Fibroblast of villous mesenchyme (primary cell): Measurements from ENCODE around the gene AGAP3. TPM values are rescaled to one million over a fixed set of nuclear protein-coding genes. Genes with fewer than 3 reads are reported as not detected.

Experiments
- DNase-seq: peaks from one replicate; pipeline ENCODE4 v3.0.0-alpha.2; 2010; ENCODE audit warnings: low read depth
- H3K4me3 ChIP-seq: 2 replicates; pipeline ENCODE4 v1.5.1; 2011; ENCODE audit warnings: low read depth, mild to moderate bottlenecking, low read length
- total RNA-seq: library from RNA; depleted of rRNA; stranded (reverse); fragments of >200 nt; gene quantifications from 2 replicates; pipeline ENCODE4 v1.2.3, GENCODE V29; 2012
- TF ChIP-seq, protein P1 (sequence below): IDR thresholded peaks from 2 replicates; pipeline ENCODE4 v1.5.1; 2012; ENCODE audit warnings: low read depth, mild to moderate bottlenecking, low read length; ENCODE audit not compliant: insufficient read depth

AGAP3 gene
- total RNA-seq, 1 donor: 59.2 TPM

DNA sequence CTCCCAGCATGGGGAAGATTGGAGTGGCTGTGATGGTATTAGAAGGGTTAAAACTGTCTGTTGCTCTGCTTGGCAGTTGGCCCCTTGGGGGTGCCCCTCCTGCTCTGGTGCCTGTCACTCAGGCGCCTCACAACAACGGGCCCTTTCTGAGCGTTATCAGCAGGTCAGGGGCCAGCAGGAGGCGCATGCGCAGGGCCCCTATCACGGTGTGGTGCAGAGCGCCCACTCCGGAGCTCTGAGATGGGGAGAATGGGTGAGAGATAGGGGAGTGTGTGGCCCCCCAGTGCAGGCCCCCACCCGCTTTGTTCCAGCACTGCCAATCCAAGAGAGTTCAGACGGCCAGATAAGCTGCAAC, 56.4 kb downstream of the AGAP3 start:
- DNase-seq: no peak
- TF ChIP-seq, protein P1, sequence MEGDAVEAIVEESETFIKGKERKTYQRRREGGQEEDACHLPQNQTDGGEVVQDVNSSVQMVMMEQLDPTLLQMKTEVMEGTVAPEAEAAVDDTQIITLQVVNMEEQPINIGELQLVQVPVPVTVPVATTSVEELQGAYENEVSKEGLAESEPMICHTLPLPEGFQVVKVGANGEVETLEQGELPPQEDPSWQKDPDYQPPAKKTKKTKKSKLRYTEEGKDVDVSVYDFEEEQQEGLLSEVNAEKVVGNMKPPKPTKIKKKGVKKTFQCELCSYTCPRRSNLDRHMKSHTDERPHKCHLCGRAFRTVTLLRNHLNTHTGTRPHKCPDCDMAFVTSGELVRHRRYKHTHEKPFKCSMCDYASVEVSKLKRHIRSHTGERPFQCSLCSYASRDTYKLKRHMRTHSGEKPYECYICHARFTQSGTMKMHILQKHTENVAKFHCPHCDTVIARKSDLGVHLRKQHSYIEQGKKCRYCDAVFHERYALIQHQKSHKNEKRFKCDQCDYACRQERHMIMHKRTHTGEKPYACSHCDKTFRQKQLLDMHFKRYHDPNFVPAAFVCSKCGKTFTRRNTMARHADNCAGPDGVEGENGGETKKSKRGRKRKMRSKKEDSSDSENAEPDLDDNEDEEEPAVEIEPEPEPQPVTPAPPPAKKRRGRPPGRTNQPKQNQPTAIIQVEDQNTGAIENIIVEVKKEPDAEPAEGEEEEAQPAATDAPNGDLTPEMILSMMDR: no peak
- no peak overlapping the region for H3K4me3 ChIP-seq

GRCh38 chr7:151143261-151144015, 57.2 kb downstream of the AGAP3 start:
- no peak overlapping the region for H3K4me3 ChIP-seq
- TF ChIP-seq, protein P1: no peak
- no peak for DNase-seq

- TF ChIP-seq, protein P1: no peak
- no peak overlapping the region for H3K4me3 ChIP-seq
- no peak for DNase-seq
Observed at GRCh38 chr7:151144387-151144786, 58.1 kb downstream of the AGAP3 start.

DNA sequence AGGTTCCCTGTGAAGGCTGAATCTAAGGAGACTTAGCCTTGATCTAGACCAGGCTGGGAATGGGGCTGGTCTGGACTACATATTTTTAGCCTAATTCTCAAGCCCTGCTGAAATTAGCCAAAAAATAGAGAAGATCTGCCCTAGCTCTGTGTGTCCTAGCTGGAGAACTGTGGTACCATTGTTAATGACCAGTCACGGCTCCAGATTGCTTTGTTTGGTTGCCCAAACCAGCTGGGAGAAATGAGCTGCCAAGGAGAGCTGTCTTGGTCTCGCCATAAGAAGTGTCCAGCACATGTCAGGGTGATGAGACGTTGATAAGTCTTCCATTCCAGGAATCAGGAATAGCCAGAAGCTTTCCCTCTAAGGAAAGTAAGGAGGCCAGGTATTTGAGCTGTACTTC, 60.5 kb downstream of the AGAP3 start:
- no peak for DNase-seq
- TF ChIP-seq, protein P1: no peak
- H3K4me3 ChIP-seq: no peak overlapping the region

DNA sequence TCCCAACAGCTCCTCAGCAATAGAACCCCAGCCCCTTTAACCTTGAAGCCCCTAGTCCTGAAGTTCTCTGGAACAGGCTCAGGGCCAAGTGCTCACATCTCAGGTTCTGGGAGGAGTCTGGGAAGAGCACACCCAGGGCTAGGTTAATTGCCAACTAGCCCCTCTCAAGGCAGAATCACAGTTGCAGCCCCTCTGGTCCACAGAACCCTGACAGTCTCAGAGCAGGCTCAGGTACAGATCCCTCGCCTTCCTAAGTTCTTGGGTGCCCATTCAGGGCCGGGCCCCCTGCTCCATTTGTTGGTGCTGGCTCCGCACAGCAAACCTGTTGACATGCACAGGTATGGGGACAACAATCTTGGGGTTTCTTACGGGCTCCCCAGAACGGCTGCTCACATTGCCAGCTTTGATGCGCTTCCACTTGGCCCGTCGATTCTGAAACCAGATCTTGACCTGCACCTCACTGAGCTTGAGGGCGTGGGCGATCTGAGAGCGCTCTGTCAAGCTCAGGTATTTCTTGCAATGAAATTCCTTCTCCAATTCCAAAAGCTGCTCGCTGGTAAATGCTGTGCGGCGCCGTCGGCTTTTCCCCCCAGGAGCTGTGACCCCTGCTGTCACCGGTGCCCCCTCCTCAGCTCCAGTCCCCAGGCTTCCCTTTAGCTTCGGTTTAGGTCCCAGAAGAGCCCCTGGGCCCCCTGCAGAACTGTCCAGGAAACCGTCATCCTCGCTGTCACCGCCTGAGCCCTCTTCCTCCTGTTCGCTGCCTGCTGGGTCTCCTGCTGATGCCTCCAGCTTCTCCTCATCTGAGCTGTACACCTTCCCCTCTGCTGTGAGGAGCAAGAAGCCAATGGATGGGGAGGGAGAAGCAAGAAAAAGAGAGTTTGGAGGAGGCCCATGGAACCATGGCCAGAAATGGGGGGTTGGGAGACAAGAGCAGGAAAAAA, 62.3 kb downstream of the AGAP3 start:
- no peak overlapping the region for H3K4me3 ChIP-seq
- DNase-seq: no peak
- TF ChIP-seq, protein P1: no peak

DNA sequence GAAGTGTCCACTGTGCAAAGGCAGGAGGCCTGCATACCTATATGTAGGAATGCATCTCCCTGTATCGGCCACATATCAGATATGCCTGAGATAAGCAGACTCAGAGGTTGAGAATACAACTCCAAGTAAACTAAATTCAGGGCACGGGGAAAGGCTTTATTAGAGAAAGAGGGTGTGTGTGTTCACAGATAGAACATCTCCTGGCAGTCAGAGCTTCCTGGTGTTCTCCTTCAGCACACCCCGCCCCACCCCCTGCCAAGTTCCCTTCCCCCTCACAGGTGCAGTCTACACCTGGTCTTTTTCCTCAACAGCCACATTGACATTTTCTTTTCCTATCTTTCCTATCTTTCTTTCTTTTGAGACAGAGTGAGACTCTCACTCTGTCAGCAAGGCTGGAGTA, 64.1 kb downstream of the AGAP3 start:
- H3K4me3 ChIP-seq: no peak overlapping the region

More for the DNA sequence above, 64.1 kb downstream of the AGAP3 start:
- TF ChIP-seq, protein P1: no peak
- no peak for DNase-seq
